IMR-90 (cell line): ENCODE data around the gene TRIM13. TPM values are rescaled to one million over a fixed set of nuclear protein-coding genes. Genes with fewer than 3 reads are reported as not detected.

Experiments used
- ATAC-seq: fragments of 200-7000 bp; cut with Tn5 transposase; 2 replicates; pipeline ENCODE4 v1.9.1; 2020; ENCODE audit warnings: low read depth, mild to moderate bottlenecking, moderate library complexity
- BruUV-seq: library from RNA; stranded (reverse); fragments of 400-500 nt; replicated peaks from 2 replicates; lab custom pipeline; 2021; lab: Mats Ljungman, UMichigan
- CTCF ChIA-PET: fragments of 300-600 bp; formaldehyde crosslinking; extraction: SDS; loops from one replicate; lab custom pipeline; 2021; ENCODE audit warnings: antibody characterized with exemption; lab: Yijun Ruan, JAX
- POLR2A ChIA-PET: fragments of 300-600 bp; sonication (Branson Sonifier 250); formaldehyde crosslinking; loops from one replicate; lab custom pipeline; 2022; ENCODE audit warnings: antibody characterized with exemption; ENCODE audit not compliant: unreplicated experiment; lab: Charles Lee
- DNase-seq: peaks from one replicate; pipeline ENCODE4 v3.0.0; 2013
- H2AFZ ChIP-seq: replicated peaks from 2 replicates; pipeline ENCODE3; 2013; ENCODE audit warnings: low read length, mild to moderate bottlenecking; ENCODE audit not compliant: poor library complexity
- H2AK5ac ChIP-seq: 2 replicates; pipeline ENCODE4 v1.6.1; 2013; ENCODE audit warnings: low read depth, low read length, inconsistent platforms
- H2AK9ac ChIP-seq: replicated peaks from 2 replicates; pipeline ENCODE3; 2013; ENCODE audit warnings: mild to moderate bottlenecking, low read depth, low read length, moderate library complexity; ENCODE audit not compliant: poor library complexity
- H2BK120ac ChIP-seq: 2 replicates; pipeline ENCODE4 v1.6.1; 2013; ENCODE audit warnings: low read depth, low read length, inconsistent platforms
- H2BK15ac ChIP-seq: 3 replicates; pipeline ENCODE4 v1.6.1; 2013; ENCODE audit warnings: low read depth, low read length, inconsistent platforms
- H2BK20ac ChIP-seq: 2 replicates; pipeline ENCODE4 v1.6.1; 2013; ENCODE audit warnings: low read depth, mild to moderate bottlenecking, inconsistent platforms, low read length, moderate library complexity
- H2BK5ac ChIP-seq: 2 replicates; pipeline ENCODE4 v1.6.1; 2013; ENCODE audit warnings: mild to moderate bottlenecking, low read depth, low read length, inconsistent platforms; ENCODE audit not compliant: poor library complexity, severe bottlenecking
- H3K14ac ChIP-seq: replicated peaks from 2 replicates; pipeline ENCODE4 v1.6.1; 2013; ENCODE audit warnings: low read depth, low read length, inconsistent platforms
- H3K18ac ChIP-seq: 2 replicates; pipeline ENCODE4 v1.6.1; 2013; ENCODE audit warnings: low read depth, low read length, control low read depth
- H3K23ac ChIP-seq: 2 replicates; pipeline ENCODE4 v1.6.1; 2013; ENCODE audit warnings: low read depth, low read length, inconsistent platforms
- H3K27ac ChIP-seq: 2 replicates; pipeline ENCODE4 v1.5.1; 2013; ENCODE audit warnings: mild to moderate bottlenecking, control low read depth, low read length; ENCODE audit not compliant: insufficient read depth
- H3K27me3 ChIP-seq: 2 replicates; pipeline ENCODE4 v1.6.1; 2013; ENCODE audit warnings: low read length; ENCODE audit not compliant: control insufficient read depth, insufficient read depth
- H3K36me3 ChIP-seq: 2 replicates; pipeline ENCODE4 v1.6.1; 2013; ENCODE audit warnings: low read length, mixed read lengths; ENCODE audit not compliant: control insufficient read depth, insufficient read depth
- H3K4ac ChIP-seq: 2 replicates; pipeline ENCODE4 v1.6.1; 2013; ENCODE audit warnings: low read depth, low read length, inconsistent platforms
- H3K4me1 ChIP-seq: 2 replicates; pipeline ENCODE4 v1.6.1; 2013; ENCODE audit warnings: low read length, mixed read lengths; ENCODE audit not compliant: control insufficient read depth, insufficient read depth
- H3K4me2 ChIP-seq: 2 replicates; pipeline ENCODE4 v1.6.1; 2013; ENCODE audit warnings: low read depth, mild to moderate bottlenecking, control low read depth, low read length, moderate library complexity
- H3K4me3 ChIP-seq: 2 replicates; pipeline ENCODE4 v1.5.1; 2013; ENCODE audit warnings: low read depth, mild to moderate bottlenecking, control low read depth, low read length, moderate library complexity; ENCODE audit not compliant: insufficient read depth
- H3K56ac ChIP-seq: 2 replicates; pipeline ENCODE4 v1.6.1; 2013; ENCODE audit warnings: low read length, inconsistent platforms; ENCODE audit not compliant: insufficient read depth; ENCODE audit errors: extremely low read depth
- H3K79me1 ChIP-seq, 2 experiments: 2 replicates each; pipeline ENCODE4 v1.6.1; 2013; ENCODE audit warnings: low read length in 2 of 2, inconsistent platforms in 1 of 2, low read depth in 1 of 2
- H3K9ac ChIP-seq: 2 replicates; pipeline ENCODE4 v1.6.1; 2013; ENCODE audit warnings: low read depth, low read length, control low read depth
- H3K9me1 ChIP-seq: 2 replicates; pipeline ENCODE4 v1.6.1; 2013; ENCODE audit warnings: low read length, inconsistent platforms; ENCODE audit not compliant: insufficient read depth
- H3K9me3 ChIP-seq: 2 replicates; pipeline ENCODE4 v1.6.1; 2013; ENCODE audit warnings: low read length; ENCODE audit not compliant: control insufficient read depth, insufficient read depth
- H4K20me1 ChIP-seq: 2 replicates; pipeline ENCODE4 v1.6.1; 2013; ENCODE audit warnings: low read length, inconsistent platforms; ENCODE audit not compliant: insufficient read depth
- H4K5ac ChIP-seq: 2 replicates; pipeline ENCODE4 v1.6.1; 2013; ENCODE audit warnings: mild to moderate bottlenecking, low read depth, low read length, control low read depth
- H4K8ac ChIP-seq, 2 experiments: 2 replicates each; pipeline ENCODE4 v1.6.1; 2013; ENCODE audit warnings: low read depth in 2 of 2, low read length in 2 of 2, control low read depth in 1 of 2, inconsistent platforms in 1 of 2
- H4K91ac ChIP-seq: 2 replicates; pipeline ENCODE4 v1.6.1; 2013; ENCODE audit warnings: low read depth, low read length, inconsistent platforms; ENCODE audit not compliant: insufficient read depth
- BHLHE40 ChIP-seq: fragments of 150-350 bp; IDR thresholded peaks from 2 replicates; pipeline ENCODE4 v1.6.1; 2016; ENCODE audit warnings: mild to moderate bottlenecking, low read depth, low read length
- CEBPB ChIP-seq: IDR thresholded peaks from 2 replicates; pipeline ENCODE4 v1.6.1; 2012; ENCODE audit warnings: low read depth, low read length, improper control_type of control experiment
- CHD1 ChIP-seq: IDR thresholded peaks from 2 replicates; pipeline ENCODE4 v1.6.1; 2012; ENCODE audit warnings: low read depth, low read length, improper control_type of control experiment
- FOS ChIP-seq: fragments of 150-350 bp; IDR thresholded peaks from 2 replicates; pipeline ENCODE4 v1.6.1; 2016; ENCODE audit warnings: low read depth, low read length
- MAFK ChIP-seq: IDR thresholded peaks from 2 replicates; pipeline ENCODE4 v1.6.1; 2012; ENCODE audit warnings: low read depth, low read length, improper control_type of control experiment
- MAZ ChIP-seq: IDR thresholded peaks from 2 replicates; pipeline ENCODE4 v1.6.1; 2012; ENCODE audit warnings: low read depth, mild to moderate bottlenecking, low read length, improper control_type of control experiment, moderate library complexity, borderline replicate concordance
- MXI1 ChIP-seq: IDR thresholded peaks from 2 replicates; pipeline ENCODE4 v1.6.1; 2012; ENCODE audit warnings: low read depth, mild to moderate bottlenecking, low read length, moderate library complexity, borderline replicate concordance
- NFE2L2 ChIP-seq: fragments of 150-350 bp; IDR thresholded peaks from 2 replicates; pipeline ENCODE4 v1.6.1; 2016; ENCODE audit warnings: low read depth, mild to moderate bottlenecking, low read length
- POLR2A ChIP-seq: IDR thresholded peaks from 2 replicates; pipeline ENCODE4 v1.6.1; 2012; ENCODE audit warnings: mild to moderate bottlenecking, low read depth, low read length
- RAD21 ChIP-seq: IDR thresholded peaks from 2 replicates; pipeline ENCODE4 v1.6.1; 2012; ENCODE audit warnings: low read length, improper control_type of control experiment
- RCOR1 ChIP-seq: IDR thresholded peaks from 2 replicates; pipeline ENCODE4 v1.6.1; 2012; ENCODE audit warnings: mild to moderate bottlenecking, low read length, improper control_type of control experiment; ENCODE audit not compliant: insufficient replicate concordance
- RFX5 ChIP-seq: IDR thresholded peaks from 2 replicates; pipeline ENCODE4 v1.8.0; 2012; ENCODE audit warnings: low read depth, mild to moderate bottlenecking, low read length, moderate library complexity
- SMC3 ChIP-seq: fragments of 150-350 bp; IDR thresholded peaks from 2 replicates; pipeline ENCODE4 v1.6.1; 2016; ENCODE audit warnings: low read depth, mild to moderate bottlenecking, antibody characterized with exemption, low read length, moderate library complexity
- USF2 ChIP-seq: fragments of 150-350 bp; IDR thresholded peaks from 2 replicates; pipeline ENCODE4 v1.6.1; 2017; ENCODE audit warnings: mild to moderate bottlenecking, antibody characterized with exemption, low read length, low read depth
- WGBS, 2 experiments: methylation state at CpG; one replicate each; pipeline versions ENCODE4 v1.1.5 to v1.1.7; 2013; ENCODE audit warnings: missing lambda C conversion rate in 2 of 2; ENCODE audit not compliant: insufficient read length in 1 of 2; ENCODE audit errors: extremely low coverage in 2 of 2; 5-methylcytosine and 5-hydroxymethylcytosine counted together
- dilution Hi-C: fragments of 300-500 bp; cut with HindIII; formaldehyde crosslinking; loops from one replicate; pipeline ENCODE4 v1.14.3; 2018; ENCODE audit warnings: low sequenced_read_pairs; ENCODE audit not compliant: unreplicated experiment
- in situ Hi-C: fragments of 300-500 bp; cut with MboI; formaldehyde crosslinking; loops from 3 replicates; pipeline ENCODE4 v1.14.3; 2019; ENCODE audit warnings: low sequenced_read_pairs, inconsistent platforms, mixed read lengths
- intact Hi-C: fragments of 100-400 bp; cut with micrococcal nuclease; formaldehyde crosslinking; loops from 2 replicates; pipeline ENCODE4 v1.10.0; 2022
- polyA plus RNA-seq, 3 experiments: library from polyadenylated mRNA; depleted of rRNA; stranded (reverse); fragments of >200 nt; gene quantifications; 2 replicates each; pipeline ENCODE4 v1.2.3, GENCODE V29; 2012; ENCODE audit warnings: low replicate concordance in 1 of 3
- total RNA-seq: library from RNA; depleted of rRNA; stranded (reverse); fragments of >200 nt; gene quantifications from 2 replicates; pipeline ENCODE4 v1.2.3, GENCODE V29; 2012
- TF ChIP-seq, protein P1 (sequence below): fragments of 150-350 bp; IDR thresholded peaks from 2 replicates; pipeline ENCODE4 v1.6.1; 2016; ENCODE audit warnings: low read depth, mild to moderate bottlenecking, low read length, moderate library complexity, borderline replicate concordance
- TF ChIP-seq, protein P2 (sequence below): conservative IDR thresholded peaks from 2 replicates; pipeline ENCODE4 v1.5.1; 2012; ENCODE audit warnings: mild to moderate bottlenecking, low read depth, low read length, improper control_type of control experiment

TRIM13 gene
- total and polyA plus RNA-seq, 2 of the 4 experiments (the other 2 are of a cell fraction), result 12.0 to 20.1 TPM

- Histone ChIP-seq H2BK15ac (no peak overlapping the region), H3K9me1 (0 out of 2 replicates have a peak, but pooled peaks cover 4% of the 10 kb centered on the region), H4K91ac (no peak overlapping the region), H2AFZ (no peak overlapping the region), H3K18ac (no peak overlapping the region), H2BK120ac (no peak overlapping the region), H3K27me3 (no peaks in the 10 kb centered on the region), H2BK5ac (no peak overlapping the region), H2BK20ac (no peak overlapping the region), H3K14ac (no peak overlapping the region), H3K9me3 (no peaks in the 10 kb centered on the region), H4K20me1 (no peaks in the 10 kb centered on the region), H3K79me1 (peaks cover 0 to 9% of the 10 kb centered on the region in 2 experiments; a peak in 3 of 4 replicates), H3K23ac (no peak overlapping the region), H4K8ac (no peak overlapping the region; a peak in 1 of 4 replicates), H3K36me3 (peaks cover 10% of the 10 kb centered on the region), H3K4me3 (no peak overlapping the region), H2AK5ac (no peak overlapping the region), H3K4me2 (no peak overlapping the region; the same call in none of the 2 replicates), H3K56ac (no peak overlapping the region), H3K9ac (no peak overlapping the region), H3K4me1 (peaks cover 2% of the 10 kb centered on the region; the same call in 1 of the 2 replicates), H2AK9ac (no peak overlapping the region), H4K5ac (no peak overlapping the region), H3K4ac (no peak overlapping the region), H3K27ac (no peak overlapping the region)
- DNase-seq, result peak; percentile 41
- intact Hi-C loops (no loop called here), dilution Hi-C loops (no loop called here), in situ Hi-C loops (no loop called here)
- WGBS, 2 experiments, result 44% methylated on average over 1 of the region's 1 CpG; no CpG with 5 or more reads in 1 of the 2 experiments
- BruUV-seq, result no TSS peak
- TF ChIP-seq RFX5, result no peak
- no peak for TF ChIP-seq POLR2A
- TF ChIP-seq MAFK, result no peak
- TF ChIP-seq, protein P1, sequence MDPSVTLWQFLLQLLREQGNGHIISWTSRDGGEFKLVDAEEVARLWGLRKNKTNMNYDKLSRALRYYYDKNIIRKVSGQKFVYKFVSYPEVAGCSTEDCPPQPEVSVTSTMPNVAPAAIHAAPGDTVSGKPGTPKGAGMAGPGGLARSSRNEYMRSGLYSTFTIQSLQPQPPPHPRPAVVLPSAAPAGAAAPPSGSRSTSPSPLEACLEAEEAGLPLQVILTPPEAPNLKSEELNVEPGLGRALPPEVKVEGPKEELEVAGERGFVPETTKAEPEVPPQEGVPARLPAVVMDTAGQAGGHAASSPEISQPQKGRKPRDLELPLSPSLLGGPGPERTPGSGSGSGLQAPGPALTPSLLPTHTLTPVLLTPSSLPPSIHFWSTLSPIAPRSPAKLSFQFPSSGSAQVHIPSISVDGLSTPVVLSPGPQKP, result no peak
- no peak for TF ChIP-seq SMC3
- no peak for TF ChIP-seq NFE2L2
- TF ChIP-seq CEBPB, result no peak
- no peak for TF ChIP-seq USF2
- TF ChIP-seq, protein P2, sequence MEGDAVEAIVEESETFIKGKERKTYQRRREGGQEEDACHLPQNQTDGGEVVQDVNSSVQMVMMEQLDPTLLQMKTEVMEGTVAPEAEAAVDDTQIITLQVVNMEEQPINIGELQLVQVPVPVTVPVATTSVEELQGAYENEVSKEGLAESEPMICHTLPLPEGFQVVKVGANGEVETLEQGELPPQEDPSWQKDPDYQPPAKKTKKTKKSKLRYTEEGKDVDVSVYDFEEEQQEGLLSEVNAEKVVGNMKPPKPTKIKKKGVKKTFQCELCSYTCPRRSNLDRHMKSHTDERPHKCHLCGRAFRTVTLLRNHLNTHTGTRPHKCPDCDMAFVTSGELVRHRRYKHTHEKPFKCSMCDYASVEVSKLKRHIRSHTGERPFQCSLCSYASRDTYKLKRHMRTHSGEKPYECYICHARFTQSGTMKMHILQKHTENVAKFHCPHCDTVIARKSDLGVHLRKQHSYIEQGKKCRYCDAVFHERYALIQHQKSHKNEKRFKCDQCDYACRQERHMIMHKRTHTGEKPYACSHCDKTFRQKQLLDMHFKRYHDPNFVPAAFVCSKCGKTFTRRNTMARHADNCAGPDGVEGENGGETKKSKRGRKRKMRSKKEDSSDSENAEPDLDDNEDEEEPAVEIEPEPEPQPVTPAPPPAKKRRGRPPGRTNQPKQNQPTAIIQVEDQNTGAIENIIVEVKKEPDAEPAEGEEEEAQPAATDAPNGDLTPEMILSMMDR, result no peak
- no peak for TF ChIP-seq FOS
- TF ChIP-seq CHD1, result no peak
- TF ChIP-seq BHLHE40, result no peak
- TF ChIP-seq RAD21, result no peak
- no peak for TF ChIP-seq MAZ
- TF ChIP-seq RCOR1, result no peak
- TF ChIP-seq MXI1, result no peak
- ChIA-PET CTCF (interaction anchor here (0.6 kb wide), 1 partner anchor 26 kb away, joined by 6 read pairs; no protein-coding TSS in a partner anchor), POLR2A (no interaction called here)
- ATAC-seq, result peak; percentile 66
Measured at GRCh38 chr13:50025436-50025835, 28.6 kb downstream of the TRIM13 start.
